ENCODE data around the gene TOGARAM2.
"Not testable (repeated sequence)": the region's sequence is repeated elsewhere in the genome, so short reads cannot be mapped to it uniquely, and the experiment has no call there.

TOGARAM2 gene

GRCh38 chr2:29074411-29074810 lies 93.3 kb downstream of the TOGARAM2 start, which contains the start of gene PCARE:
Gene PCARE, minus strand, starts transcription at chr2:29074523. Its CDS starts 262 bp downstream, at chr2:29074261.
- DNase-seq (ENCODE audit: low spot score), result peak; percentile 12

GRCh38 chr2:29075894-29076705 lies 95.0 kb downstream of the TOGARAM2 start:
- DNase-seq (ENCODE audit: low spot score), result peak; percentile 96

- no peak for DNase-seq (ENCODE audit: low spot score)
Observed at GRCh38 chr2:29079887-29080286, 98.8 kb downstream of the TOGARAM2 start.

- DNase-seq (ENCODE audit: low spot score), result no peak
Observed at GRCh38 chr2:29080886-29081743, 100.0 kb downstream of the TOGARAM2 start.

GRCh38 chr2:29082804-29083495 lies 101.9 kb downstream of the TOGARAM2 start:
- DNase-seq (ENCODE audit: low spot score), result no peak

- DNase-seq (ENCODE audit: low spot score), result peak; percentile 71
Observed at GRCh38 chr2:29084554-29084953, 103.5 kb downstream of the TOGARAM2 start.

GRCh38 chr2:29090311-29090710 lies 109.2 kb downstream of the TOGARAM2 start:
- DNase-seq (ENCODE audit: low spot score), result not testable (repeated sequence)

- DNase-seq (ENCODE audit: low spot score), result no peak
Observed at GRCh38 chr2:29096969-29097368, 115.9 kb downstream of the TOGARAM2 start.

GRCh38 chr2:29097569-29097968 lies 116.5 kb downstream of the TOGARAM2 start:
- DNase-seq (ENCODE audit: low spot score), result no peak

- DNase-seq (ENCODE audit: low spot score), result no peak
Observed at GRCh38 chr2:29100564-29100963, 119.5 kb downstream of the TOGARAM2 start.
